Suprapubic skin (tissue), 4 donors: ENCODE data around the gene ASPDH. TPM values are rescaled to one million over a fixed set of nuclear protein-coding genes. Genes with fewer than 3 reads are reported as not detected.

Experiments
- DNase-seq, 2 donors: peaks; one replicate each; pipeline ENCODE4 v3.0.0-alpha.2; 2019; ENCODE audit warnings: low spot score in 2 of 2
- H3K27ac ChIP-seq: fragments of 200-600 bp; sonication (generic); one replicate; pipeline ENCODE4 v1.5.1; 2019
- H3K27me3 ChIP-seq: fragments of 200-600 bp; sonication (generic); one replicate; pipeline ENCODE4 v1.5.1; 2019
- H3K36me3 ChIP-seq: fragments of 200-600 bp; sonication (generic); one replicate; pipeline ENCODE4 v1.5.1; 2019
- H3K4me1 ChIP-seq: fragments of 200-600 bp; sonication (generic); one replicate; pipeline ENCODE4 v1.5.1; 2019
- H3K4me3 ChIP-seq: fragments of 200-600 bp; sonication (generic); one replicate; pipeline ENCODE4 v1.5.1; 2019; ENCODE audit warnings: mild to moderate bottlenecking
- H3K9me3 ChIP-seq: fragments of 200-600 bp; sonication (generic); one replicate; pipeline ENCODE4 v1.5.1; 2019
- CTCF ChIP-seq, 2 donors: fragments of 200-600 bp in 1 of 2; fragments of 450-650 bp in 1 of 2; sonication (generic) in 1 of 2; IDR thresholded peaks; one replicate each; pipeline ENCODE4 v1.5.1; 2016 to 2019; ENCODE audit warnings: antibody characterized with exemption in 2 of 2, mild to moderate bottlenecking in 1 of 2, moderate library complexity in 1 of 2
- EP300 ChIP-seq: sonication (generic); formaldehyde crosslinking; IDR thresholded peaks from one replicate; pipeline ENCODE4 v1.6.1; 2017; ENCODE audit warnings: antibody characterized with exemption
- POLR2A ChIP-seq, 2 donors: fragments of 450-650 bp; IDR thresholded peaks; one replicate each; pipeline ENCODE4 v1.6.1; 2017; ENCODE audit warnings: antibody characterized with exemption in 2 of 2, mild to moderate bottlenecking in 2 of 2, moderate library complexity in 2 of 2
- POLR2AphosphoS5 ChIP-seq, 3 donors: sonication (generic); formaldehyde crosslinking; IDR thresholded peaks; one replicate each; pipeline ENCODE4 v1.6.1; 2017; ENCODE audit warnings: antibody characterized with exemption in 3 of 3
- WGBS: methylation state at CpG from one replicate; pipeline ENCODE4 v1.1.5; 2018; 5-methylcytosine and 5-hydroxymethylcytosine counted together
- total RNA-seq, 4 donors: library from RNA; depleted of rRNA; stranded (reverse); fragments of >200 nt; gene quantifications; one replicate each; pipeline ENCODE4 v1.1.0, GENCODE V29; 2016

ASPDH gene
- total RNA-seq, 4 donors from 2014 or later: not detected

- Histone ChIP-seq H3K36me3 (peaks cover 6% of the 10 kb centered on the region), H3K27ac (no peak overlapping the region), H3K27me3 (no peaks in the 10 kb centered on the region), H3K4me3 (no peak overlapping the region), H3K4me1 (peaks cover 12% of the 10 kb centered on the region), H3K9me3 (no peaks in the 10 kb centered on the region)
- TF ChIP-seq CTCF (IDR thresholded peaks at IDR 0.05) (no peak), POLR2A (IDR thresholded peaks at IDR 0.05) (no peak), POLR2AphosphoS5 (IDR thresholded peaks at IDR 0.05) (no peak), EP300 (no peak)
- DNase-seq: no peak
- WGBS: 80% methylated on average over 3 of the region's 30 CpGs
These were observed 7.7 kb downstream of the ASPDH start for GRCh38 chr19:50505856-50506611.

- no peak for DNase-seq
- 68% methylated on average over 24 of the region's 25 CpGs for WGBS
- H3K4me1 ChIP-seq: no peaks in the 10 kb centered on the region
- H3K9me3 ChIP-seq: no peaks in the 10 kb centered on the region
- peaks cover 6% of the 10 kb centered on the region for H3K36me3 ChIP-seq
- no peak overlapping the region for H3K27ac ChIP-seq
- H3K4me3 ChIP-seq: no peak overlapping the region
- TF ChIP-seq POLR2AphosphoS5 (IDR thresholded peaks at IDR 0.05): no peak
- no peaks in the 10 kb centered on the region for H3K27me3 ChIP-seq
These were observed 11.9 kb downstream of the ASPDH start for GRCh38 chr19:50501568-50502475.

GRCh38 chr19:50501186-50501567 is 12.5 kb downstream of the ASPDH start:
- Histone ChIP-seq H3K4me3 (no peak overlapping the region), H3K4me1 (no peaks in the 10 kb centered on the region), H3K36me3 (peaks cover 3% of the 10 kb centered on the region), H3K27me3 (no peaks in the 10 kb centered on the region), H3K9me3 (no peaks in the 10 kb centered on the region), H3K27ac (no peak overlapping the region)
- no peak for DNase-seq
- WGBS: 57% methylated on average over 10 of the region's 12 CpGs
- TF ChIP-seq EP300: no peak
- no peak for TF ChIP-seq POLR2AphosphoS5 (IDR thresholded peaks at IDR 0.05)
- no peak for TF ChIP-seq POLR2A (IDR thresholded peaks at IDR 0.05)
- TF ChIP-seq CTCF (IDR thresholded peaks at IDR 0.05): no peak

- no peaks in the 10 kb centered on the region for H3K9me3 ChIP-seq
- no peak for TF ChIP-seq POLR2A (IDR thresholded peaks at IDR 0.05)
- TF ChIP-seq EP300: no peak
- TF ChIP-seq CTCF (IDR thresholded peaks at IDR 0.05): no peak
- no peak for TF ChIP-seq POLR2AphosphoS5 (IDR thresholded peaks at IDR 0.05)
- H3K4me3 ChIP-seq: no peak overlapping the region
- no peaks in the 10 kb centered on the region for H3K4me1 ChIP-seq
- H3K36me3 ChIP-seq: no peaks in the 10 kb centered on the region
- 50% methylated on average over 10 of the region's 10 CpGs for WGBS
- no peak overlapping the region for H3K27ac ChIP-seq
- H3K27me3 ChIP-seq: no peaks in the 10 kb centered on the region
- DNase-seq: no peak
These were observed 13.0 kb downstream of the ASPDH start for GRCh38 chr19:50500753-50501151.

- no peak overlapping the region for H3K27ac ChIP-seq
- DNase-seq: no peak
- no peaks in the 10 kb centered on the region for H3K36me3 ChIP-seq
- H3K4me3 ChIP-seq: no peak overlapping the region
- H3K4me1 ChIP-seq: no peaks in the 10 kb centered on the region
- TF ChIP-seq POLR2AphosphoS5 (IDR thresholded peaks at IDR 0.05) (no peak), EP300 (no peak), CTCF (IDR thresholded peaks at IDR 0.05) (no peak), POLR2A (IDR thresholded peaks at IDR 0.05) (no peak)
- 32% methylated on average over 19 of the region's 27 CpGs for WGBS
- H3K9me3 ChIP-seq: no peaks in the 10 kb centered on the region
- H3K27me3 ChIP-seq: no peaks in the 10 kb centered on the region
These were observed 13.5 kb downstream of the ASPDH start for GRCh38 chr19:50500060-50500752.
